ENCODE results near the gene P2RY6. TPM values are rescaled to one million over a fixed set of nuclear protein-coding genes. Genes with fewer than 3 reads are reported as not detected.
"Not testable (repeated sequence)": the region's sequence is repeated elsewhere in the genome, so short reads cannot be mapped to it uniquely, and the experiment has no call there.

P2RY6 gene
- total and polyA plus RNA-seq, 2 experiments from 2014 or later: 2.6 to 8.9 TPM

DNA sequence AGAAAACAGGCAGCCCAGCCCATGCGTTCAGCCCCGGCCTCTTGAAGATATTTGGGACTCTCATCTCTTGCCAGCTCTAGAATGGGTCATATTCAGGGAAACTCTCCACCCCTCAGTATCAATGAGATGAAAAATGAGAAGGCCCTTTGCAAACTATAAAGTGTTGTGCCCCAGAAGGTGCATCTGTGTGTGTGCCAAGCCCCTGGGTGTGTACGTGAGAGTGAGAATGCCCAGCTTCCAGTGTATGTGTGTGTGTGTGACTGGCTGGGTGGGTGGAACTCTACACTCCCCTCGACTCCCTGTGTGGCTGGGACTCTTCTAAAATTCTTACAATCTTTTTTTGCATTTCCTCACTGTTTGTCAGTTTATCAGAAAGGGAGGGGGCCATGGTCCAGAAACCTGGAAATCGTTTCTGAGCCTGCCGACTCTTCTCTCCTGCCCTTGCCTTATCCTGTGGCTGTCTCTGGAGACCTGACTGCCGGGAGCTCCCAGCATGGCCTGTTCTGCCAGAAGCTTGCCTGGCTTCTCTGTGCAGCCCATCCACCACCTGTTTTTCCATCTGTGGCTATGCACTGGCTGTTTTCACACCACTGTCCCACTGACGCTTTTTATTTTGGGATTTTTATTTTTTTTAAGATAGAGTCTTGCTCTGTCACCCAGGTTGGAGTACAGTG, 1.2 kb downstream of the P2RY6 start:
- no peaks in the 10 kb centered on the region for H4K20me1 ChIP-seq (ENCODE audit: insufficient read depth, poor library complexity, severe bottlenecking)
- no peaks in the 10 kb centered on the region for H3K36me3 ChIP-seq (replicated peaks; ENCODE audit: insufficient read depth, low read depth)
- H3K9me3 ChIP-seq (ENCODE audit: low read depth): no peaks in the 10 kb centered on the region
- DNase-seq (ENCODE audit: low spot score): no peak
- H3K4me1 ChIP-seq (ENCODE audit: insufficient read depth): peaks cover 44% of the 10 kb centered on the region
- no peak for TF ChIP-seq EZH2phosphoT487 (IDR thresholded peaks at IDR 0.05; ENCODE audit: low read depth, severe bottlenecking, unreplicated experiment)
- H3K4me2 ChIP-seq: peak overlapping the region; percentile 54
- peak overlapping the region; percentile 64 for H3K27ac ChIP-seq
- no peaks in the 10 kb centered on the region for H3K27me3 ChIP-seq
- no peak overlapping the region for H3K4me3 ChIP-seq
- peaks cover 4% of the 10 kb centered on the region for H3K79me2 ChIP-seq
- WGBS (ENCODE audit: low lambda C conversion rate, missing lambda C conversion rate): 50% methylated on average over 8 of the region's 8 CpGs
- H2AFZ ChIP-seq: no peak overlapping the region
- no peaks in the 10 kb centered on the region for H3K9me2 ChIP-seq (replicated peaks; ENCODE audit: insufficient read depth)

DNA sequence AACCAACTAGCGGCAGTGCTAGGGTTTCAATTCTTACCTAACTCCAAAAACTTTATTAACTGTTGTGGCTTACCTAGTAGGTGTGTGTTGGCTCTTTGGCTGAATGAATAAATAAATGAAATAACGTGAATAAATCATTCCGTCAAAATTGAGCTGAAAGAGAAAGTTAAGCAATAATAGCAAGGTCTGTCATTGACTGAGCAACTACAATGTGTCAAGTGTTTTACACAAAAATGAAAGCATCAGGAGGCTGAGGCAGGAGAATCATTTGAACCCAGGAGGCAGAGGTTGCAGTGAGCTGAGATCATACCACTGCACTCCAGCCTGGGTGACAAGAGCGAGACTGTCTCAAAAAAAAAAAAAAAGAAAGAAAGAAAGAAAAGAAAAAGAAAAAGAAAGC, 2.1 kb downstream of the P2RY6 start:
- H3K27ac ChIP-seq; DNase-seq (ENCODE audit: low spot score); H4K20me1 ChIP-seq (ENCODE audit: insufficient read depth, poor library complexity, severe bottlenecking); H3K79me2 ChIP-seq; H3K36me3 ChIP-seq (replicated peaks; ENCODE audit: insufficient read depth, low read depth); H3K9me2 ChIP-seq (replicated peaks; ENCODE audit: insufficient read depth); H2AFZ ChIP-seq; H3K27me3 ChIP-seq; H3K9me3 ChIP-seq (ENCODE audit: low read depth); H3K4me3 ChIP-seq: not testable (repeated sequence)
- 94% methylated on average over 4 of the region's 4 CpGs for WGBS (ENCODE audit: low lambda C conversion rate, missing lambda C conversion rate)
- Histone ChIP-seq H3K4me2 (peak overlapping the region; percentile 54), H3K4me1 (ENCODE audit: insufficient read depth) (peaks cover 39% of the 10 kb centered on the region)

DNA sequence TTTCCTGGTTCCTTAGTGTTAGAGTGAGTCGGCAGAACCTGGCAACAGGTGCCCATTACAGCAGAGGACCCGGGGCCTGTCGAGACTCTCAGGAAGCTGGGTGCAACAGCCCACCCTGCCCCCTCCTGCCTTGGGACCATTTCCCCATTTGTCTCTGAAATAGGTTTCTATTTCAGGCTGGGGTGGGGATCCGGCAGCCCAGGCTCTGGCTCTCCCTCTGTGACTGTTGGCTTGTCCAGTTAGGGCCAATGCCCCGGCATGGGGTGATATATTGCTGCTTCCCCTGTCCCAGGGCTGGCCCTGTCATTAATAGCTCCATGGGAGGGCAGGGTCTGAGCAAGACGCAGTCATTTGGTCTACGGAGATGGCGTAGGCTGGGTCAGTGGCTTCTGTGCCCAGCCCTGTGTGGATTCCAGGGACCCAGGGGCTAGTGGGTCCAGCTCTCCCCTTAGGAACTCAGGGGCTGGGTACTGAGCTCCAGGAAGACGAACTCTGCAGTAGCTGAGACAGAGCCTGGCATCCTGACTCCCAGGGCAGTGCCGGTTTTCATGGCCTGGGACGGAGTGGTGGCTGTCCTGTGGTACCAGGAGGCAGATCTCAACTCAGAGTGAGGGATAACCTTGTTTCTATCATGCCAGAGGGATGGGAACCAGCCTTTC, 2.7 kb downstream of the P2RY6 start:
- no peak for DNase-seq (ENCODE audit: low spot score)
- 96% methylated on average over 11 of the region's 11 CpGs for WGBS (ENCODE audit: low lambda C conversion rate, missing lambda C conversion rate)
- Histone ChIP-seq H3K27ac (no peak overlapping the region), H4K20me1 (ENCODE audit: insufficient read depth, poor library complexity, severe bottlenecking) (no peaks in the 10 kb centered on the region), H3K4me1 (ENCODE audit: insufficient read depth) (peaks cover 33% of the 10 kb centered on the region), H3K79me2 (peaks cover 4% of the 10 kb centered on the region), H3K4me2 (no peak overlapping the region), H3K9me3 (ENCODE audit: low read depth) (no peaks in the 10 kb centered on the region), H3K4me3 (no peak overlapping the region), H3K27me3 (no peaks in the 10 kb centered on the region), H3K9me2 (replicated peaks; ENCODE audit: insufficient read depth) (no peaks in the 10 kb centered on the region), H2AFZ (no peak overlapping the region), H3K36me3 (replicated peaks; ENCODE audit: insufficient read depth, low read depth) (no peaks in the 10 kb centered on the region)
- TF ChIP-seq, protein P1, sequence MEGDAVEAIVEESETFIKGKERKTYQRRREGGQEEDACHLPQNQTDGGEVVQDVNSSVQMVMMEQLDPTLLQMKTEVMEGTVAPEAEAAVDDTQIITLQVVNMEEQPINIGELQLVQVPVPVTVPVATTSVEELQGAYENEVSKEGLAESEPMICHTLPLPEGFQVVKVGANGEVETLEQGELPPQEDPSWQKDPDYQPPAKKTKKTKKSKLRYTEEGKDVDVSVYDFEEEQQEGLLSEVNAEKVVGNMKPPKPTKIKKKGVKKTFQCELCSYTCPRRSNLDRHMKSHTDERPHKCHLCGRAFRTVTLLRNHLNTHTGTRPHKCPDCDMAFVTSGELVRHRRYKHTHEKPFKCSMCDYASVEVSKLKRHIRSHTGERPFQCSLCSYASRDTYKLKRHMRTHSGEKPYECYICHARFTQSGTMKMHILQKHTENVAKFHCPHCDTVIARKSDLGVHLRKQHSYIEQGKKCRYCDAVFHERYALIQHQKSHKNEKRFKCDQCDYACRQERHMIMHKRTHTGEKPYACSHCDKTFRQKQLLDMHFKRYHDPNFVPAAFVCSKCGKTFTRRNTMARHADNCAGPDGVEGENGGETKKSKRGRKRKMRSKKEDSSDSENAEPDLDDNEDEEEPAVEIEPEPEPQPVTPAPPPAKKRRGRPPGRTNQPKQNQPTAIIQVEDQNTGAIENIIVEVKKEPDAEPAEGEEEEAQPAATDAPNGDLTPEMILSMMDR (IDR thresholded peaks at IDR 0.05; ENCODE audit: poor library complexity): no peak
- TF ChIP-seq EZH2 (IDR thresholded peaks at IDR 0.05; ENCODE audit: borderline replicate concordance) (no peak), EZH2phosphoT487 (IDR thresholded peaks at IDR 0.05; ENCODE audit: low read depth, severe bottlenecking, unreplicated experiment) (no peak)

DNA sequence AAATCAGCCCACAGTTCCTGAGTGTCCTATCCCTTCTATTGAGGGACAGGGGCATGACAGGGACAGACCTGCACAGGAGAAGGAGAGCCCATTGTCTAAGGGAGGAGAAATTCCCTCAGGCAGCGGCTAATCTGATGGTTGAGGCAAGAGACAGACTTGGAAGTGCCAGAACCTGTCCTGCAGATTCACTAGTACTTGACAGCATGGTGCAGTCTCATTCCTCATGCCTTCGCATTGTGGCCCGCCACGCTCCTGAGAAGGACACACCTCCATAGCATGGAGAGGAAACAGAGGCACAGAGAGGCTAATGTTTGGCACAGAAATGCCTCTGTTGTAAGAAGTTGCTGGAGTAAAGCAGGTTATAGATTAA, 3.2 kb downstream of the P2RY6 start:
- Histone ChIP-seq H3K79me2 (peaks cover 4% of the 10 kb centered on the region), H3K9me3 (ENCODE audit: low read depth) (no peaks in the 10 kb centered on the region), H3K4me2 (no peak overlapping the region), H3K27me3 (no peaks in the 10 kb centered on the region), H4K20me1 (ENCODE audit: insufficient read depth, poor library complexity, severe bottlenecking) (no peaks in the 10 kb centered on the region), H3K27ac (no peak overlapping the region), H3K4me1 (ENCODE audit: insufficient read depth) (peaks cover 28% of the 10 kb centered on the region), H2AFZ (no peak overlapping the region), H3K9me2 (replicated peaks; ENCODE audit: insufficient read depth) (no peaks in the 10 kb centered on the region), H3K36me3 (replicated peaks; ENCODE audit: insufficient read depth, low read depth) (no peaks in the 10 kb centered on the region), H3K4me3 (no peak overlapping the region)
- TF ChIP-seq EZH2 (IDR thresholded peaks at IDR 0.05; ENCODE audit: borderline replicate concordance) (no peak), EZH2phosphoT487 (IDR thresholded peaks at IDR 0.05; ENCODE audit: low read depth, severe bottlenecking, unreplicated experiment) (no peak)
- TF ChIP-seq, protein P1 (IDR thresholded peaks at IDR 0.05; ENCODE audit: poor library complexity): no peak
- WGBS (ENCODE audit: low lambda C conversion rate, missing lambda C conversion rate): 77% methylated on average over 4 of the region's 4 CpGs
- DNase-seq (ENCODE audit: low spot score): no peak
